Large intestine (tissue), 3 donors: ENCODE results near the gene SLC38A10. TPM values are rescaled to one million over a fixed set of nuclear protein-coding genes. Genes with fewer than 3 reads are reported as not detected.

Experiments
- DNase-seq, 2 donors: peaks; one replicate each; pipeline versions ENCODE4 v3.0.0 to v3.0.0-alpha.2; 2013
- H3K27ac ChIP-seq: one replicate; pipeline ENCODE4 v1.5.1; 2013; ENCODE audit warnings: low read length
- H3K27me3 ChIP-seq: 2 replicates; pipeline ENCODE4 v1.6.1; 2013; ENCODE audit warnings: low read length; ENCODE audit not compliant: control insufficient read depth, insufficient read depth
- H3K36me3 ChIP-seq: 2 replicates; pipeline ENCODE4 v1.6.1; 2013; ENCODE audit warnings: low read length; ENCODE audit not compliant: control insufficient read depth, insufficient read depth
- H3K4me1 ChIP-seq: one replicate; pipeline ENCODE4 v1.6.1; 2013; ENCODE audit warnings: low read length; ENCODE audit not compliant: control insufficient read depth, insufficient read depth
- H3K4me3 ChIP-seq: one replicate; pipeline ENCODE4 v1.5.1; 2013; ENCODE audit warnings: low read length
- H3K9me3 ChIP-seq: one replicate; pipeline ENCODE4 v1.6.1; 2013; ENCODE audit warnings: mild to moderate bottlenecking, low read depth, low read length, moderate library complexity; ENCODE audit not compliant: control insufficient read depth
- WGBS: methylation state at CpG from one replicate; pipeline ENCODE4 v1.1.5; 2013; ENCODE audit warnings: low lambda C conversion rate; ENCODE audit not compliant: insufficient coverage; 5-methylcytosine and 5-hydroxymethylcytosine counted together
- polyA plus RNA-seq: library from polyadenylated mRNA; unstranded; fragments of 120-200 nt; gene quantifications from one replicate; pipeline ENCODE4 v1.2.1, GENCODE V29; 2013

The SLC38A10 gene
- polyA plus RNA-seq, 1 donor = 86.5 TPM

GRCh38 chr17:81222906-81223761, 72.0 kb downstream of the SLC38A10 start, which contains the start of gene CEP131:
Gene CEP131, minus strand, starts transcription at chr17:81222965. Its CDS starts 2,909 bp downstream, at chr17:81220056.
- peaks cover 9% of the 10 kb centered on the region for H3K27me3 ChIP-seq
- no peak within 1 kb of the TSS for H3K27ac ChIP-seq
- peaks cover 2% of the 10 kb centered on the region for H3K36me3 ChIP-seq
- peak within 1 kb of the TSS; percentile 52 for H3K4me3 ChIP-seq
- H3K4me1 ChIP-seq = peaks cover 22% of the 10 kb centered on the region
- WGBS = 0% methylated on average over 6 of the region's 79 CpGs
- peak; percentile 98 for DNase-seq
- H3K9me3 ChIP-seq = no peaks in the 10 kb centered on the region

DNA sequence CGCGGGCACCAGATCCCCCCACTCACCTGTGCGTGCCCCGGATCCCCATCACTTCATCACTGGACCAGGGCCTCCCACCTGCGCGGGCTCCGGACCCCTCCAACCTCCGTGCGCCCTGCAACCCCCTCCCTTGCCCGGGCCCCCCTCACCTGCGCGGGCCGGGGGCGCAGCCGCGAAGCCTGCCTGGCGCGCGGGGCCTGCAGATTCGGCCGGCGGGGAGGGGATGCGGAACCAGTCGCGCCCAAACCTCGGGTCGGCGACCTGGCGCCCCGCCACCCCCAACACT, 72.5 kb downstream of the SLC38A10 start:
- DNase-seq = no peak
- no peaks in the 10 kb centered on the region for H3K9me3 ChIP-seq
- peaks cover 9% of the 10 kb centered on the region for H3K27me3 ChIP-seq
- whole genome bisulfite sequencing = no CpG with 5 or more reads among the region's 30 CpGs
- peaks cover 22% of the 10 kb centered on the region for H3K4me1 ChIP-seq
- H3K4me3 ChIP-seq = peak overlapping the region; percentile 52
- H3K27ac ChIP-seq = no peak overlapping the region
- peaks cover 2% of the 10 kb centered on the region for H3K36me3 ChIP-seq

- H3K4me3 ChIP-seq = peak overlapping the region; percentile 52
- no peak for DNase-seq
- H3K9me3 ChIP-seq = no peaks in the 10 kb centered on the region
- H3K4me1 ChIP-seq = peaks cover 22% of the 10 kb centered on the region
- WGBS = no CpG with 5 or more reads among the region's 24 CpGs
- peaks cover 9% of the 10 kb centered on the region for H3K27me3 ChIP-seq
- H3K36me3 ChIP-seq = peaks cover 2% of the 10 kb centered on the region
- no peak overlapping the region for H3K27ac ChIP-seq
Observed at GRCh38 chr17:81221842-81222619, 73.1 kb downstream of the SLC38A10 start.

DNA sequence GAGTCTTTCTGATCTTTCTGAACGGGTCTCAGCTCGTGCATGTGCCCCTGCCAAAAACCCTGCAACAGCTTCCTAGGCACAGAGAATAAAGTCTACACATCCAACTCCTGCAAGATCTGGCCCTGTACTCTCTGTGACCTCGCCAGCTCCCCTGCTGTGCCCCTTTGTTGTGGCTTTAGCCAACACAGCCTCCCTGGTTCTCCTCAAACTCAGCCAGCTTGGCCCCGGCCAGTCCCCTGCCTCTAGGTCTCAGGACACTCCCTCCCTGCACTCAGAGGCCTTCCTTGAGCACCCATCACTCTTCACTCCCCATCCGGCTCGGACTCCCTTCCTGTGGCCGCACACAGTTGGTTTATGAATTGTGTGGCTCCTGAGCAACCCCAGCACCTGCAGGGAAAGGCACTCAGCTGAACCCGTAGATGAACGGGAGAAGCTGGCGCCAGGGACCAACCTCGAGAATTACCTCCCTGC, 73.7 kb downstream of the SLC38A10 start:
- peaks cover 9% of the 10 kb centered on the region for H3K27me3 ChIP-seq
- no peaks in the 10 kb centered on the region for H3K9me3 ChIP-seq
- H3K36me3 ChIP-seq = peaks cover 2% of the 10 kb centered on the region
- H3K4me3 ChIP-seq = no peak overlapping the region
- peaks cover 22% of the 10 kb centered on the region for H3K4me1 ChIP-seq
- WGBS = 80% methylated on average over 1 of the region's 11 CpGs
- H3K27ac ChIP-seq = no peak overlapping the region
- DNase-seq = no peak

DNA sequence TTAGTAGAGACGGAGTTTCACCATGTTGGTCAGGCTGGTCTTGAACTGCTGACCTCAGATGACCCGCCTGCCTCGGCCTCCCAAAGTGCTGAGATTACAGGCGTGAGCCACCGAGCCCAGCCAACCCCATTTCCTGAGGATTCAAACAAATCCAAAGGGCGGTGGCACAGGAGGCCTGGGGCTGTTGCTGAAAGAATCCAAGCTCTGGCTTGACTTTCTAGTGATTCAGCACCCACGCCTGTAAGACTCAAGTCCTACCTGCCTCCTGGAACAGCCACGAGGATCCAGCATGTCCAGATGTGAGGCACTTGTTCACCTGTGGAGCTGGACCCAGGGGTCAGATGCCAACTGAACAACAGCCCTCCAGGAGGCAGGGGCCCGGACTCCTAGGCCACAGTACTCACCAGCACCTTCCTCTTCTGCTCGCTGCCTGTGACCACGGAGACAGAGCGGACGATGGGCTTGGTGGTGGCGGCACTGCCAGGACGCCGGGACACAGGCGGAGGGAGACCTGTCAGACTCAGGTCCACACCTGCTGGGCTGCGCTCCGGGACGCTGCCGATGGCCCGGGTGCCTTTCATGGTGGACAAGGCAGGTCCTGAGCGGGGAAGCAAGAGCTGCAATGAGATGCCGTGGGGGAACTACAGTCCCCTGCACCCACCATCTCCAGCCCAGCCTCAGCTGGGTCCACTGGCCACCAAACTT, 75.5 kb downstream of the SLC38A10 start:
- WGBS = no CpG with 5 or more reads among the region's 24 CpGs

GRCh38 chr17:81218991-81219390, 76.1 kb downstream of the SLC38A10 start:
- DNase-seq = no peak
- no peaks in the 10 kb centered on the region for H3K9me3 ChIP-seq
- peaks cover 20% of the 10 kb centered on the region for H3K4me1 ChIP-seq
- H3K4me3 ChIP-seq = no peak overlapping the region
- H3K27me3 ChIP-seq = peaks cover 6% of the 10 kb centered on the region
- 100% methylated on average over 3 of the region's 11 CpGs for WGBS
- H3K36me3 ChIP-seq = peaks cover 2% of the 10 kb centered on the region
- H3K27ac ChIP-seq = no peak overlapping the region

More for the DNA sequence above, 75.5 kb downstream of the SLC38A10 start:
- Histone ChIP-seq H3K36me3 (peaks cover 2% of the 10 kb centered on the region), H3K27me3 (peaks cover 9% of the 10 kb centered on the region), H3K9me3 (no peaks in the 10 kb centered on the region), H3K4me3 (no peak overlapping the region), H3K4me1 (peaks cover 22% of the 10 kb centered on the region), H3K27ac (no peak overlapping the region)
- DNase-seq = no peak

DNA sequence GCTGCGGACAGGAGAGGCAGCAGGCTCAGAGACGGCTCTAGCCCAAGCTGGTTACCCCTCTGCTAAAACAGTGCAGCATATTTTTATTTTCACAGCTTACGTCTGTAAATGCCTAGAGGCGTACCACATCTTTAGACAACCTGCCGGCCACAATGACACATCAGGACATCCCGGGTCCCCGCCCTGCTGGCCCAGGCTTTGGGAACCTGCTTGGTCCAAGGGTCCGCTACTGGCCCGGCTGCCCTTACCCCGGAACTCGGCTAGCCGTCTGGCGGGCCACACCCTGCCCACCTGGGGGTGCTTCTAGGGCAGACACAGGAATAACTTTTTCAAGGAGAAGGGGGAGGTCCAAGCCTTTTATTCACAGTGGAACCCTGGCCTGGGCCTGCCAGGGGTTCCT, 76.6 kb downstream of the SLC38A10 start:
- no peak for DNase-seq
- Histone ChIP-seq H3K4me1 (peaks cover 14% of the 10 kb centered on the region), H3K4me3 (no peak overlapping the region), H3K27ac (no peak overlapping the region), H3K9me3 (no peaks in the 10 kb centered on the region), H3K27me3 (peaks cover 2% of the 10 kb centered on the region), H3K36me3 (peaks cover 2% of the 10 kb centered on the region)
- no CpG with 5 or more reads among the region's 13 CpGs for WGBS

GRCh38 chr17:81217491-81217890, 77.6 kb downstream of the SLC38A10 start:
- peaks cover 2% of the 10 kb centered on the region for H3K36me3 ChIP-seq
- DNase-seq = no peak
- WGBS = 90% methylated on average over 2 of the region's 18 CpGs
- H3K27me3 ChIP-seq = no peaks in the 10 kb centered on the region
- no peaks in the 10 kb centered on the region for H3K9me3 ChIP-seq
- H3K4me3 ChIP-seq = no peak overlapping the region
- H3K27ac ChIP-seq = no peak overlapping the region
- peaks cover 12% of the 10 kb centered on the region for H3K4me1 ChIP-seq

- H3K4me1 ChIP-seq = no peaks in the 10 kb centered on the region
- no peak overlapping the region for H3K27ac ChIP-seq
- peaks cover 2% of the 10 kb centered on the region for H3K36me3 ChIP-seq
- no peaks in the 10 kb centered on the region for H3K27me3 ChIP-seq
- no peak for DNase-seq
- no peaks in the 10 kb centered on the region for H3K9me3 ChIP-seq
- no CpG with 5 or more reads among the region's 8 CpGs for WGBS
- no peak overlapping the region for H3K4me3 ChIP-seq
Observed at GRCh38 chr17:81213978-81214377, 81.1 kb downstream of the SLC38A10 start.

- Histone ChIP-seq H3K4me1 (no peaks in the 10 kb centered on the region), H3K36me3 (no peaks in the 10 kb centered on the region), H3K4me3 (no peak overlapping the region), H3K27ac (no peak overlapping the region), H3K27me3 (no peaks in the 10 kb centered on the region), H3K9me3 (no peaks in the 10 kb centered on the region)
- no peak for DNase-seq
- no CpG with 5 or more reads among the region's 9 CpGs for WGBS
Observed at GRCh38 chr17:81212365-81212764, 82.7 kb downstream of the SLC38A10 start.
